Gastrocnemius medialis (tissue), 4 donors: ENCODE data around the gene MED19. TPM values are rescaled to one million over a fixed set of nuclear protein-coding genes. Genes with fewer than 3 reads are reported as not detected.
"Not testable (repeated sequence)": the region's sequence is repeated elsewhere in the genome, so short reads cannot be mapped to it uniquely, and the experiment has no call there.

Experiments used
- ATAC-seq, 2 donors: fragments of 150-250 bp; one replicate each; pipeline ENCODE4 v1.9.1; 2016
- DNase-seq, 2 donors: peaks; one replicate each; pipeline ENCODE4 v3.0.0-alpha.2; 2019
- H3K27ac ChIP-seq, 4 donors: fragments of 200-600 bp; sonication (generic); 1 replicate in 1 of 4; 2 replicates in 3 of 4; pipeline ENCODE4 v1.5.1; 2016 to 2018; ENCODE audit warnings: mild to moderate bottlenecking in 2 of 4, moderate library complexity in 1 of 4
- H3K27me3 ChIP-seq, 3 donors: fragments of 200-600 bp; sonication (generic) in 2 of 3; 1 replicate in 1 of 3; 2 replicates in 2 of 3; pipeline versions ENCODE4 v1.5.1 to v1.6.0; 2016 to 2019; ENCODE audit warnings: mild to moderate bottlenecking in 1 of 3, moderate library complexity in 1 of 3
- H3K36me3 ChIP-seq, 2 donors: fragments of 200-600 bp; sonication (generic) in 1 of 2; one replicate each; pipeline ENCODE4 v1.5.1; 2017 to 2018
- H3K4me1 ChIP-seq, 2 donors: fragments of 200-600 bp; sonication (generic) in 1 of 2; one replicate each; pipeline ENCODE4 v1.5.1; 2016 to 2017; ENCODE audit warnings: mild to moderate bottlenecking in 2 of 2
- H3K4me3 ChIP-seq, 4 donors: fragments of 200-600 bp; sonication (generic) in 3 of 4; 1 replicate in 1 of 4; 2 replicates in 3 of 4; pipeline ENCODE4 v1.5.1; 2016 to 2019; ENCODE audit warnings: mild to moderate bottlenecking in 2 of 4
- H3K9me3 ChIP-seq, 3 donors: fragments of 200-600 bp; sonication (generic) in 2 of 3; 1 replicate in 1 of 3; 2 replicates in 2 of 3; pipeline ENCODE4 v1.5.1; 2016 to 2019
- CTCF ChIP-seq, 5 experiments: fragments of 450-650 bp in 3 of 5; fragments of 200-600 bp in 2 of 5; sonication (generic) in 2 of 5; IDR thresholded peaks in 4 of 5; conservative IDR thresholded peaks in 1 of 5; 1 replicate in 4 of 5; 2 replicates in 1 of 5; pipeline ENCODE4 v1.5.1; 2016 to 2019; ENCODE audit warnings: antibody characterized with exemption in 5 of 5, mild to moderate bottlenecking in 3 of 5, moderate library complexity in 3 of 5
- POLR2A ChIP-seq, 2 donors: fragments of 450-650 bp; IDR thresholded peaks; one replicate each; pipeline ENCODE4 v1.6.1; 2017; ENCODE audit warnings: antibody characterized with exemption in 2 of 2, mild to moderate bottlenecking in 2 of 2, moderate library complexity in 2 of 2
- in situ Hi-C, 4 donors: fragments of 200-750 bp; cut with MboI; loops; one replicate each; pipeline versions ENCODE4 v1.15.0 to v1.8.0; 2017; ENCODE audit warnings: low sequenced_read_pairs in 4 of 4
- intact Hi-C: fragments of 100-400 bp; cut with DNase I; formaldehyde crosslinking; loops from one replicate; pipeline ENCODE4 v1.15.1; 2023; ENCODE audit warnings: low total_unique reads
- total RNA-seq, 4 donors: library from RNA; depleted of rRNA; stranded (reverse); fragments of >200 nt; gene quantifications; one replicate each; pipeline versions ENCODE4 v1.1.0 to v1.2.3, GENCODE V29; 2016

MED19 gene
- total RNA-seq, 4 donors from 2014 or later: 8.3 to 13.1 (median 10.4) TPM

- in situ Hi-C loops: no loop called here
- no peak for TF ChIP-seq CTCF (IDR thresholded peaks at IDR 0.05 in 4 of 5, conservative IDR thresholded peaks at IDR 0.05 in 1 of 5)
- no peak for TF ChIP-seq POLR2A (IDR thresholded peaks at IDR 0.05)
- intact Hi-C loops: no loop called here
- Histone ChIP-seq H3K27me3 (no peaks in the 10 kb centered on the region), H3K36me3 (no peaks in the 10 kb centered on the region), H3K9me3 (no peaks in the 10 kb centered on the region), H3K4me1 (no peaks in the 10 kb centered on the region), H3K27ac (no peak overlapping the region), H3K4me3 (no peak overlapping the region)
- no peak for DNase-seq
- no peak for ATAC-seq
Measured at GRCh38 chr11:57729479-57729878, 17.5 kb upstream of the MED19 start.

GRCh38 chr11:57728829-57729228 is 16.8 kb upstream of the MED19 start:
- Histone ChIP-seq H3K27me3 (no peaks in the 10 kb centered on the region), H3K4me1 (no peaks in the 10 kb centered on the region), H3K9me3 (no peaks in the 10 kb centered on the region), H3K27ac (no peak overlapping the region), H3K36me3 (no peaks in the 10 kb centered on the region), H3K4me3 (no peak overlapping the region)
- ATAC-seq: no peak
- TF ChIP-seq CTCF (IDR thresholded peaks at IDR 0.05 in 4 of 5, conservative IDR thresholded peaks at IDR 0.05 in 1 of 5) (no peak), POLR2A (IDR thresholded peaks at IDR 0.05) (no peak)
- intact Hi-C loops: no loop called here
- in situ Hi-C loops: no loop called here
- DNase-seq: no peak

GRCh38 chr11:57727185-57727584 is 15.2 kb upstream of the MED19 start:
- DNase-seq: no peak
- no peaks in the 10 kb centered on the region for H3K4me1 ChIP-seq
- no peaks in the 10 kb centered on the region for H3K27me3 ChIP-seq
- TF ChIP-seq POLR2A (IDR thresholded peaks at IDR 0.05): no peak
- no peak for TF ChIP-seq CTCF (IDR thresholded peaks at IDR 0.05 in 4 of 5, conservative IDR thresholded peaks at IDR 0.05 in 1 of 5)
- H3K36me3 ChIP-seq: no peaks in the 10 kb centered on the region
- H3K9me3 ChIP-seq: no peaks in the 10 kb centered on the region
- in situ Hi-C loops: no loop called here
- intact Hi-C loops: no loop called here
- H3K4me3 ChIP-seq: no peak overlapping the region
- ATAC-seq: no peak
- H3K27ac ChIP-seq: no peak overlapping the region

GRCh38 chr11:57716726-57717125 is 4.7 kb upstream of the MED19 start:
- in situ Hi-C loops: loop anchor here in 1 of 4 donors (25.0 kb wide), 1 partner anchor 871 kb away; the partner anchor contains the start of genes LPXN and ZFP91
- H3K27me3 ChIP-seq, DNase-seq, H3K36me3 ChIP-seq, H3K27ac ChIP-seq, H3K9me3 ChIP-seq, H3K4me3 ChIP-seq, ATAC-seq, intact Hi-C loops: not testable (repeated sequence)
- H3K4me1 ChIP-seq: peaks cover 21 to 22% of the 10 kb centered on the region in 2 donors

- Histone ChIP-seq H3K9me3 (no peaks in the 10 kb centered on the region), H3K4me3 (peak overlapping the region; percentile 82 to 99 (median 92)), H3K27me3 (no peaks in the 10 kb centered on the region), H3K4me1 (peaks cover 30 to 33% of the 10 kb centered on the region in 2 donors), H3K27ac (peak overlapping the region in 3 of 4 donors; percentile 87 to 89 (median 88)), H3K36me3 (no peaks in the 10 kb centered on the region)
- intact Hi-C loops: loop anchor here (5.0 kb wide), 2 partner anchors 863 to 1903 kb away; partner anchors contain the start of genes LPXN, OSBP and ZFP91
- ATAC-seq (no peak), DNase-seq (no peak)
- no peak for TF ChIP-seq POLR2A (IDR thresholded peaks at IDR 0.05)
- no peak for TF ChIP-seq CTCF (IDR thresholded peaks at IDR 0.05 in 4 of 5, conservative IDR thresholded peaks at IDR 0.05 in 1 of 5)
- in situ Hi-C loops: loop anchor here in 1 of 4 donors (25.0 kb wide), 1 partner anchor 873 kb away; the partner anchor contains the start of genes LPXN and ZFP91
Measured at GRCh38 chr11:57713835-57714234, 1.8 kb upstream of the MED19 start.
